ENCODE results near the gene PKP1. TPM values are rescaled to one million over a fixed set of nuclear protein-coding genes. Genes with fewer than 3 reads are reported as not detected.

PKP1 gene
- total and polyA plus RNA-seq, 5 donors: 0.02 to 0.22 (median 0.03) TPM; not detected in 2

GRCh38 chr1:201322653-201323510 lies 39.6 kb downstream of the PKP1 start:
- no peaks in the 10 kb centered on the region for H3K9me3 ChIP-seq (ENCODE audit: control insufficient read depth, low read length)
- H3K27me3 ChIP-seq (ENCODE audit: control insufficient read depth, insufficient read depth): no peaks in the 10 kb centered on the region
- no peaks in the 10 kb centered on the region for H3K4me1 ChIP-seq (ENCODE audit: control insufficient read depth, insufficient read depth, low read length)
- WGBS: 92% methylated on average over 12 of the region's 12 CpGs
- ATAC-seq: no peak
- intact Hi-C loops (cut with DNase I): no loop called here
- DNase-seq: no peak
- no peak overlapping the region for H3K4me3 ChIP-seq (ENCODE audit: low read length)
- no peak overlapping the region for H3K27ac ChIP-seq (ENCODE audit: low read length)

GRCh38 chr1:201324306-201324705 lies 41.0 kb downstream of the PKP1 start:
- 93% methylated on average over 4 of the region's 4 CpGs for WGBS
- ATAC-seq: no peak
- Histone ChIP-seq H3K27ac (ENCODE audit: low read length) (no peak overlapping the region), H3K4me1 (ENCODE audit: control insufficient read depth, insufficient read depth, low read length) (no peaks in the 10 kb centered on the region), H3K27me3 (ENCODE audit: control insufficient read depth, insufficient read depth) (no peaks in the 10 kb centered on the region), H3K4me3 (ENCODE audit: low read length) (no peak overlapping the region), H3K9me3 (ENCODE audit: control insufficient read depth, low read length) (no peaks in the 10 kb centered on the region)
- intact Hi-C loops (cut with DNase I): no loop called here
- DNase-seq: no peak

- ATAC-seq (no peak), DNase-seq (no peak)
- 76% methylated on average over 16 of the region's 16 CpGs for WGBS
- Histone ChIP-seq H3K27me3 (ENCODE audit: control insufficient read depth, insufficient read depth) (no peaks in the 10 kb centered on the region), H3K4me3 (ENCODE audit: low read length) (no peak overlapping the region), H3K4me1 (ENCODE audit: control insufficient read depth, insufficient read depth, low read length) (no peaks in the 10 kb centered on the region), H3K27ac (ENCODE audit: low read length) (no peak overlapping the region), H3K9me3 (ENCODE audit: control insufficient read depth, low read length) (no peaks in the 10 kb centered on the region)
- intact Hi-C loops (cut with DNase I): no loop called here
Measured at GRCh38 chr1:201324821-201325677, 41.7 kb downstream of the PKP1 start.

GRCh38 chr1:201325678-201326060 lies 42.4 kb downstream of the PKP1 start:
- H3K4me3 ChIP-seq (ENCODE audit: low read length): no peak overlapping the region
- DNase-seq (no peak), ATAC-seq (no peak)
- H3K9me3 ChIP-seq (ENCODE audit: control insufficient read depth, low read length): no peaks in the 10 kb centered on the region
- WGBS: 96% methylated on average over 8 of the region's 8 CpGs
- no peaks in the 10 kb centered on the region for H3K27me3 ChIP-seq (ENCODE audit: control insufficient read depth, insufficient read depth)
- intact Hi-C loops (cut with DNase I): no loop called here
- H3K27ac ChIP-seq (ENCODE audit: low read length): no peak overlapping the region
- no peaks in the 10 kb centered on the region for H3K4me1 ChIP-seq (ENCODE audit: control insufficient read depth, insufficient read depth, low read length)

- Histone ChIP-seq H3K9me3 (ENCODE audit: control insufficient read depth, low read length) (no peaks in the 10 kb centered on the region), H3K4me3 (ENCODE audit: low read length) (no peak overlapping the region), H3K27me3 (ENCODE audit: control insufficient read depth, insufficient read depth) (no peaks in the 10 kb centered on the region), H3K4me1 (ENCODE audit: control insufficient read depth, insufficient read depth, low read length) (no peaks in the 10 kb centered on the region), H3K27ac (ENCODE audit: low read length) (no peak overlapping the region)
- no peak for DNase-seq
- 86% methylated on average over 4 of the region's 4 CpGs for WGBS
- no peak for ATAC-seq
- intact Hi-C loops (cut with DNase I): no loop called here
Measured at GRCh38 chr1:201326710-201327109, 43.4 kb downstream of the PKP1 start.

- Histone ChIP-seq H3K4me3 (ENCODE audit: low read length) (no peak overlapping the region), H3K27ac (ENCODE audit: low read length) (no peak overlapping the region), H3K4me1 (ENCODE audit: control insufficient read depth, insufficient read depth, low read length) (no peaks in the 10 kb centered on the region), H3K9me3 (ENCODE audit: control insufficient read depth, low read length) (no peaks in the 10 kb centered on the region), H3K27me3 (ENCODE audit: control insufficient read depth, insufficient read depth) (no peaks in the 10 kb centered on the region)
- no peak for ATAC-seq
- DNase-seq: no peak
- intact Hi-C loops (cut with DNase I): no loop called here
- 96% methylated on average over 7 of the region's 7 CpGs for WGBS
Measured at GRCh38 chr1:201327687-201328240, 44.5 kb downstream of the PKP1 start.

- no peak for DNase-seq
- no peak for ATAC-seq
- intact Hi-C loops (cut with DNase I): no loop called here
- 56% methylated on average over 4 of the region's 4 CpGs for WGBS
- no peaks in the 10 kb centered on the region for H3K9me3 ChIP-seq (ENCODE audit: control insufficient read depth, low read length)
- no peak overlapping the region for H3K27ac ChIP-seq (ENCODE audit: low read length)
- no peaks in the 10 kb centered on the region for H3K27me3 ChIP-seq (ENCODE audit: control insufficient read depth, insufficient read depth)
- no peak overlapping the region for H3K4me3 ChIP-seq (ENCODE audit: low read length)
- no peaks in the 10 kb centered on the region for H3K4me1 ChIP-seq (ENCODE audit: control insufficient read depth, insufficient read depth, low read length)
Measured at GRCh38 chr1:201328576-201328975, 45.3 kb downstream of the PKP1 start.

GRCh38 chr1:201329286-201329685 lies 46.0 kb downstream of the PKP1 start:
- 46% methylated on average over 2 of the region's 2 CpGs for WGBS
- H3K9me3 ChIP-seq (ENCODE audit: control insufficient read depth, low read length): no peaks in the 10 kb centered on the region
- H3K27me3 ChIP-seq (ENCODE audit: control insufficient read depth, insufficient read depth): no peaks in the 10 kb centered on the region
- H3K4me3 ChIP-seq (ENCODE audit: low read length): no peak overlapping the region
- DNase-seq: peak in 2 of 3 donors; percentile 36 to 64
- peak overlapping the region; percentile 48 for H3K27ac ChIP-seq (ENCODE audit: low read length)
- ATAC-seq: peak; percentile 34 to 61
- intact Hi-C loops (cut with DNase I): no loop called here
- no peaks in the 10 kb centered on the region for H3K4me1 ChIP-seq (ENCODE audit: control insufficient read depth, insufficient read depth, low read length)

GRCh38 chr1:201329801-201330200 lies 46.5 kb downstream of the PKP1 start:
- ATAC-seq (peak; percentile 71 to 78), DNase-seq (no peak)
- H3K4me1 ChIP-seq (ENCODE audit: control insufficient read depth, insufficient read depth, low read length): peaks cover 2% of the 10 kb centered on the region
- peak overlapping the region; percentile 48 for H3K27ac ChIP-seq (ENCODE audit: low read length)
- H3K27me3 ChIP-seq (ENCODE audit: control insufficient read depth, insufficient read depth): no peaks in the 10 kb centered on the region
- no peaks in the 10 kb centered on the region for H3K9me3 ChIP-seq (ENCODE audit: control insufficient read depth, low read length)
- 63% methylated on average over 4 of the region's 4 CpGs for WGBS
- H3K4me3 ChIP-seq (ENCODE audit: low read length): no peak overlapping the region
- intact Hi-C loops (cut with DNase I): no loop called here

- Histone ChIP-seq H3K27ac (ENCODE audit: low read length) (no peak overlapping the region), H3K4me1 (ENCODE audit: control insufficient read depth, insufficient read depth, low read length) (peaks cover 2% of the 10 kb centered on the region), H3K9me3 (ENCODE audit: control insufficient read depth, low read length) (no peaks in the 10 kb centered on the region), H3K4me3 (ENCODE audit: low read length) (no peak overlapping the region), H3K27me3 (ENCODE audit: control insufficient read depth, insufficient read depth) (no peaks in the 10 kb centered on the region)
- 73% methylated on average over 2 of the region's 2 CpGs for WGBS
- DNase-seq (no peak), ATAC-seq (peak; percentile 4 to 20)
- intact Hi-C loops (cut with DNase I): no loop called here
Measured at GRCh38 chr1:201330541-201330940, 47.2 kb downstream of the PKP1 start.

GRCh38 chr1:201331166-201331565 lies 47.9 kb downstream of the PKP1 start:
- Histone ChIP-seq H3K9me3 (ENCODE audit: control insufficient read depth, low read length) (no peaks in the 10 kb centered on the region), H3K4me1 (ENCODE audit: control insufficient read depth, insufficient read depth, low read length) (peaks cover 2% of the 10 kb centered on the region), H3K4me3 (ENCODE audit: low read length) (no peak overlapping the region), H3K27ac (ENCODE audit: low read length) (no peak overlapping the region), H3K27me3 (ENCODE audit: control insufficient read depth, insufficient read depth) (no peaks in the 10 kb centered on the region)
- ATAC-seq (no peak), DNase-seq (no peak)
- WGBS: 74% methylated on average over 7 of the region's 7 CpGs
- intact Hi-C loops (cut with DNase I): no loop called here

Data from right cardiac atrium (tissue), 5 donors.